ENCODE data around the gene RSPH10B2.
A peak's percentile ranks its signal among the peaks of the same experiment; 100 is the strongest.
"Not testable (repeated sequence)": the region's sequence is repeated elsewhere in the genome, so short reads cannot be mapped to it uniquely, and the experiment has no call there.

The RSPH10B2 gene

DNA sequence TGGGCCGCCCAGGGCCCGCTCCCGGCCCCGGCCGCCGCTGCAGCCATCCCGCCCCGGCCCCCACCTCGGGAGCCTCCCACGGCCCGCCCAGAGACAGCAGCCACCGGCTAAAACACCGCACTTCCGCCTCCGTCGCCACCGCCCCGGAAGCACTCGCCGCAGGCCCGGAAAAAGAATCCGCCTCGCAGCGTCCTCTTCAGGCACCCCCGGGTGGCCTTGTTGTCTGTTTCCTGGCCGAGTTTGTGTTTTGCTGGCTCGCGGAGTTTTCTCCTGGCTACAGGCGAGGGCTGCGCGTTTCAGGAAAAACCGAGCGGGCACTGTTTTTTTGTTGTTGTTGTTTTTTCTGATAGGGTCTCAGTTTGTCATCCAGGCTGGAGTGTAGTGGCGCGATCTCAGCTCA lies 72.2 kb downstream of the RSPH10B2 start, which contains the start of gene CCZ1B:
Gene CCZ1B (minus strand): TSS at position 125 of the 400 bp plus-strand sequence. CDS start 78 bp downstream, at position 47.
- peak; percentile 87 for DNase-seq (ENCODE audit: low read depth)
- H3K4me3 ChIP-seq (ENCODE audit: low read depth, low read length), result peak within 1 kb of the TSS; percentile 52
- TF ChIP-seq POLR2A (IDR thresholded peaks at IDR 0.05; ENCODE audit: extremely low read depth, insufficient read length), result peak; percentile 14
- TF ChIP-seq, protein P1, sequence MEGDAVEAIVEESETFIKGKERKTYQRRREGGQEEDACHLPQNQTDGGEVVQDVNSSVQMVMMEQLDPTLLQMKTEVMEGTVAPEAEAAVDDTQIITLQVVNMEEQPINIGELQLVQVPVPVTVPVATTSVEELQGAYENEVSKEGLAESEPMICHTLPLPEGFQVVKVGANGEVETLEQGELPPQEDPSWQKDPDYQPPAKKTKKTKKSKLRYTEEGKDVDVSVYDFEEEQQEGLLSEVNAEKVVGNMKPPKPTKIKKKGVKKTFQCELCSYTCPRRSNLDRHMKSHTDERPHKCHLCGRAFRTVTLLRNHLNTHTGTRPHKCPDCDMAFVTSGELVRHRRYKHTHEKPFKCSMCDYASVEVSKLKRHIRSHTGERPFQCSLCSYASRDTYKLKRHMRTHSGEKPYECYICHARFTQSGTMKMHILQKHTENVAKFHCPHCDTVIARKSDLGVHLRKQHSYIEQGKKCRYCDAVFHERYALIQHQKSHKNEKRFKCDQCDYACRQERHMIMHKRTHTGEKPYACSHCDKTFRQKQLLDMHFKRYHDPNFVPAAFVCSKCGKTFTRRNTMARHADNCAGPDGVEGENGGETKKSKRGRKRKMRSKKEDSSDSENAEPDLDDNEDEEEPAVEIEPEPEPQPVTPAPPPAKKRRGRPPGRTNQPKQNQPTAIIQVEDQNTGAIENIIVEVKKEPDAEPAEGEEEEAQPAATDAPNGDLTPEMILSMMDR (IDR thresholded peaks at IDR 0.05; ENCODE audit: low read depth, low read length), result peak; percentile 19

DNA sequence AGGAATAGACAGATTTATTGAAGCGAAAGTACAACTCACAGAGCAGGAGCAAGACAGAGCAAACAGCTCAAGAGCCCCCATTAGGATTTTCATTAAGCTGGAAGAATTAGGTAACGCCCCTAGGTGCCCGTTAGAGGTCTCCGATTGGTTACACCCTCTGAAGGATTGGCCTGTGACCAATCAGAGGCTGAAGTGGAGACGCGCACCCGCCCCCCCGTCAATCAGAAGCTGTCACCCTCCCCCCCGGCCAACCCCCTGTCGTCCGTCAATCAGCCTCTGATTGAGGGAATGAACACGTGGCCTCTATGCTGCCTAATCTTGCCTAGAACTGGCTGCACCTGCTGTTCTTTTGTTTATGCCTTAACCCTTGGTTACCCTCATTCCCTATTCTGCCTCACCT lies 73.3 kb downstream of the RSPH10B2 start:
- not testable (repeated sequence) for H3K4me3 ChIP-seq (ENCODE audit: low read depth, low read length); DNase-seq (ENCODE audit: low read depth)

DNA sequence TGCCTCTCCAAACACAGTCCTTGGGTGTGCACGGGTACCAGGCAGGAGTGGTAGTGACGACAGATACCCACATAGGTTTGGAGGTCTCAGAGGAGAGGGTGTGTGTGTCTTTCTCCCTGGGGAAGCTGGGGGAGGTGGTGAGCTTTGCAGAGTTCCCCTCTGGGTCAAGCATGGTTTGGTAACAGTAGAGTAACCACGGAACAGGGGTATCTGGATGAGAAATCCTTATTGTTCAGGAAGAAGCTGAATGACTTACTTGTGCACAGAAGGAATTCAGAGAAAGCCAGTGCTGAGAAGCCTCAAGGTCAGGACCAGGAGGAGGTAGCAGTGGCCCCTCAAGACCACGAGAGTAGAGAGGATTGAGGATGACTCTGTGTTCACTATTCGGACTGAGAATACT lies 75.7 kb downstream of the RSPH10B2 start:
- peak; percentile 71 for DNase-seq (ENCODE audit: low read depth)
- H3K4me3 ChIP-seq (ENCODE audit: low read depth, low read length), result not testable (repeated sequence)

DNA sequence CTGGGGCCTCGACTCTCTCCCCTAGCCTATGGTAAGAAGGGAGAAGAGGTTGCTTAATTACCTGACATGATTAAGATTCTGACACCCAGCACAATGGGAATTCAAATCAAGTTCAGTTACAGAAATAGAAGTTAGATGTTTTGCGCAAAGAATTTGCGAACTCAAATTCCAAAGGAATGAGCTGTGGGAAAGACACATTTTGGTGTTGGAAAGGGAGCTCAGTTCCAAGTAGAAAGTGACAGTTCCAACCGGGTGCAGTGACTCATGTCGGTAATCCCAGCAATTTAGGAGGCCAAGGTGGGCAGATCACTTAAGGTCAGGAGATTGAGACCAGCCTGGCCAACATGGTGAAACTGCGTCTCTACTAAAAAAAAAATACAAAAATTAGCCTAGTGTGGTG lies 76.1 kb downstream of the RSPH10B2 start:
- not testable (repeated sequence) for H3K4me3 ChIP-seq (ENCODE audit: low read depth, low read length)
- DNase-seq (ENCODE audit: low read depth), result peak; percentile 17

DNA sequence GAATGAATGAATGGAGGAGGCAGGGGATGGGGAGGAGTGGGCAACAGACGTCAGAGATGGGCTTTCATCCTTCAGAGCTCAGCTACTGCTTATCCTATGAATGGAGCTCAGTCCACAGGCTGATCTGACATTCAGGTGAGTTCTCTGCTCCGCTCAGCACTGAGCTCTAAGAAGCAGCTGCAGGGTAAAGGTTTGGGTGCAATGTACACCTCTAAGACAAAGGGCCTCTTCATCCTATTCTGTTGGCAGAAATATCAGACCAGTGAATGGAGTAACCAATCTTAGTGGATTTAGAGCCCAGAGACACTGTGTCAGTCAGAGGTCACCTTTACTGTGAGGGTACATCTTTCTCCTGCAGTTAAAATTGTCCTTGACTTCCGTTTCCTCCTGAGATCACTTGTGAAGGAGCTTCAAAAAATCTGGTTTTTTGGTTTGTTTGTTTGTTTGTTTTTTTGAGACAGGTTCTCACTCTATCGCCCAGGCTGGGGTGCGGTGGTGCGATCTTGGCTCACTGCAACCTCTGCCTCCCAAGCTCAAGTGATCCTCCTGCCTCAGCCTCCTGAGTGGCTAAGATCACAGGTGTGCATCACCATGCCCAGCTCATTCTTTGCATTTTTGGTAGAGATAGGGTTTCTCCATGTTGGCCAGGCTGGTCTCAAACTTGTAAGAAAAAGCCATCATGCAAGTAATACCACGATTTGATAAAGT lies 77.3 kb downstream of the RSPH10B2 start:
- TF ChIP-seq, protein P1 (IDR thresholded peaks at IDR 0.05; ENCODE audit: low read depth, low read length), result no peak
- H3K4me3 ChIP-seq (ENCODE audit: low read depth, low read length), result no peak overlapping the region
- no peak for DNase-seq (ENCODE audit: low read depth)

DNA sequence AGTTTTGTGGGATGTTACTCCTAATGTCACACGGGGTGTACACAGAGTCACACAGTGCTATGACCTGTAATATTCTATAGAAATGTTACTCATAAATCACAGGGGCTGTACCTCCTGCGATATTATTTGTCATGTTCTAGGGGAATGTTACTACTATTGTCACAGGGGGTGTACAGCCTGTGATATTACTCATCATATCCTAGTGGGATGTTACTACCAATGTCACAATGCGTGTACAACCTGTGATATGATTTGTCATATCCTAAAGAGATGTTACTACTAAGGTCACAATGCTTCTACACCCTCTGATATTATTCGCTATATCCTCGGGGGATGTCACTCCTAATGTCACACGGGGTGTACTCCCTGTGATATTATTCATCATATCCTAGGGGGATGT lies 79.7 kb downstream of the RSPH10B2 start:
- no peak overlapping the region for H3K4me3 ChIP-seq (ENCODE audit: low read depth, low read length)
- TF ChIP-seq, protein P2, sequence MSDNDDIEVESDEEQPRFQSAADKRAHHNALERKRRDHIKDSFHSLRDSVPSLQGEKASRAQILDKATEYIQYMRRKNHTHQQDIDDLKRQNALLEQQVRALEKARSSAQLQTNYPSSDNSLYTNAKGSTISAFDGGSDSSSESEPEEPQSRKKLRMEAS (IDR thresholded peaks at IDR 0.05; ENCODE audit: low read depth, low read length), result no peak
- TF ChIP-seq MYC (IDR thresholded peaks at IDR 0.05; ENCODE audit: low read depth, low read length) (no peak), POLR2A (IDR thresholded peaks at IDR 0.05; ENCODE audit: extremely low read depth, insufficient read length) (no peak)
- TF ChIP-seq, protein P1 (IDR thresholded peaks at IDR 0.05; ENCODE audit: low read depth, low read length), result no peak
- no peak for DNase-seq (ENCODE audit: low read depth)

DNA sequence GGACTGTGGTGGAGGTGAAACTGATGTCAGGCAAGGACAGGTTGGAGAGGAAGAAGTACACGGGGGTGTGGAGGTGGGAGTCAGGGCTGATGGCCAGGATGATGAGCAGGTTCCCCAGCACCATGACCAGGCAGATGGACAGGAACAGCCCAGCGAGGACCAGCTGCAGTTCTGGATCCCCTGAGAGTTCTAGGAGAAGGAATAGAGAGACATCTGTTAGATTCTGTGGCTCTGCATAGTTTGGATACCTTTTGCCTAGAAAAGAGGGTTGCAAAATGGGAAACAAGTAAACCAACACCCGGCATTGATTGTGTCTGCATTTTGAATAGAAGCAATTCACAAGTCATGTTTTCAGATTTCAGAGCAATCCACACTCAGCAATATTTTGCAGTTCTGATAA lies 81.6 kb downstream of the RSPH10B2 start:
- not testable (repeated sequence) for H3K4me3 ChIP-seq (ENCODE audit: low read depth, low read length); DNase-seq (ENCODE audit: low read depth)

DNA sequence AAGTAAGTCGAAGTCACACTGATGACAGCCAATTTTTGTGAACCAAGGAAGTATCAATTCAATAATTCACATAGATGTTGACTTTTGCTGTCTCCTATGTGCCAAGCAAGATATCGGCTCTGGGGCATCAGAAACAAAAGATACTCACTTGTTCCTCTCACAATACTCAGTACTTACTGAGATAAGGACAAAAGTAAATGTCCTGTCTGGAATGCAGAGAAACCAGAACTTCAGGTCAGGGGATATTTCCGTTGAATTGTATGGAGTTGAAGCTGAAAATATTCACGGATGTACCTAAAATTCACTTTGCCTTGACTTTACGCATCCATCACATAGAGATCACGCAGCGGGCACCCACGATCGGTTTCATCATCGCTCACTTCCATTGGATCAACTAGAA lies 83.2 kb downstream of the RSPH10B2 start:
- H3K4me3 ChIP-seq (ENCODE audit: low read depth, low read length); DNase-seq (ENCODE audit: low read depth): not testable (repeated sequence)

DNA sequence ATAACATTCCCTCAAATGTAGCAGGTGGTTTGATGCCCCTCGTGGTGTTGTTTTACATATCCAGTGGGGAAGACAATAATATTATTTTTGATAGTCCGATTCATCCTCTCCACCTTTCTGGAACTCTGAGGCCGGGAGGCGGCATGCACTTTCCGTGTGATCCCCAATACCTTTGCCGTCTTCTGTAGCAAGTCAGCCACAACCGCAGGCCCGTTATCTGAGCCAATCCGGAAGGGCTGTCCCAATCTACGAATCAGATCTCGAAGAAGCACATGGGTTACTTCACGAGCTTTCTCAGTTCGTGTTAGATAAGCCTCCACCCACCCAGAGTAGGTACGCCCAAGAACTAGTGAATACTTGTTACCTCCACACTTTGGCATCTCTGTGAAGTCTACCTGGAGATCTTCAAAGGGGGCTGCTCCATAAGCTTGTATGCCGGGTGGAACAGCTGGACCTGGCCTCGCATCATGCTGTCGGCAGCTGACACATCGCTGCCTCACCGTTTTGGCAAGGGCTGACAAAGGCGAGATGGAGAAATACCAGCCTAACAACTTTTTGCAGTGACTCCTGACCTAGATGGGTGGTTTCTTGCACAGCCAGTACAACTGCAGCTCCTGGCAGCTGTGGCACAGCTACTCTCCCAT lies 88.5 kb downstream of the RSPH10B2 start:
- DNase-seq (ENCODE audit: low read depth), result not testable (repeated sequence)

DNA sequence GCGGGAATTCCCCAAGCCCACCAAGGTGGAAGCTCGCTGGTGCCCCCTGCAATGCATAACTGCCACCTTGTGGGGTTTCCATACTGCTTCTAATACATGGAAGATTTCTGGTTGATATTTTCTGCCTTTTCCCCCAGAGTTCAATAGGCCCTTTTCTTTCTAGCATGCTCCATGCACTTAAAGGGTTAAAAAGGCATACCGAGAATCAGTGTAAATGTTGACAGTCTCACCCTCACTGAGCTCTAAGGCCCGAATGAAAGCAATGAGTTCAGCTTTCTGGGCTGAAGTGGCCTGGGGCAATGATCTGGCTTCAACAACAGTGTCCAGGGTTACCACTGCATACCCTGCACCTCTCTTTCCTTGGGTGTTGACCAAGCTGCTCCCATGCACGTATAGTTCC lies 89.2 kb downstream of the RSPH10B2 start:
- H3K4me3 ChIP-seq (ENCODE audit: low read depth, low read length); DNase-seq (ENCODE audit: low read depth): not testable (repeated sequence)

More for the DNA sequence above, 88.5 kb downstream of the RSPH10B2 start:
- H3K4me3 ChIP-seq (ENCODE audit: low read depth, low read length), result not testable (repeated sequence)

DNA sequence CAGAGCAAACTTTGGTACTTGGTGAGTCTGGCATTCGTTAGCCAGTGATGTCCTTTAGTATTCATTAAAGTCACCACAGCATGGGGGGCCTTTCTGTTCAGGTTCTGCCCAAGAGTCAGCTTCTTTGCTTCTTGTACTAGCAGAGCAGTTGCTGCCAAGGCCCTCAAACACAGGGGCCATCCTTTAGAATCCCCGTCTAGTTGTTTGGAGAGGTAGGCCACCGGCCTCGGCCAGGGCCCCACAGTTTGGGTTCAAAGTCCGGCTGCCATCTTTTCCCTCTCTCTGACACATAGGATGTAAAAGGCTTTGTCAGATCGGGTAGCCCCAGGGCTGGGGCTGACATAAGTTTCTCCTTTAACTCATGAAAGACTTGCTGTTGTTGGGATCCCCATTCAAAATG lies 89.8 kb downstream of the RSPH10B2 start:
- not testable (repeated sequence) for DNase-seq (ENCODE audit: low read depth); H3K4me3 ChIP-seq (ENCODE audit: low read depth, low read length)

DNA sequence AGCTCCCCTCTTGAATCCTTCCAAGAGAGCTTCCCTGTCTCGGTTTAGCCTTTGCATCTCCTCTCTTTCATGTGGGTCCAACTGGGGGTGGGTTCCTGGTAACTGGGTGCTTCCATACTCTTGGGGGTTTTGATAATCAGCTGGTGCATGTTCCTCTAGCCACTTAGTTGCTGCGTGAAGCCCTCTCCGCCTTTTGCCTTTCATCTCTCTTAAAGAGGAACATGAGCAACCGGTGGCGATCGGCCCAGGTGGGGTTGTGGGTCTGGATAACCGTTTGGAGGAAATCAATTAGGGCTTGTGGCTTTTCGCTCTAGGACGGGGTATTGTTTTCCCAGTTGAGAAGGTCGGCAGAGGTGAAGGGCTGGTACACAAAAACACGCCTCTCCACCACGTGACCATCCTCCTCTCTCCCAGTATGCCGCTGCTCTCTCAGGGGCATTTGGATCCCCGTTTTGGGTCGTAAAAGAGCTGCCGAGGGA lies 92.1 kb downstream of the RSPH10B2 start:
- not testable (repeated sequence) for H3K4me3 ChIP-seq (ENCODE audit: low read depth, low read length)
- peak; percentile 81 for DNase-seq (ENCODE audit: low read depth)

DNA sequence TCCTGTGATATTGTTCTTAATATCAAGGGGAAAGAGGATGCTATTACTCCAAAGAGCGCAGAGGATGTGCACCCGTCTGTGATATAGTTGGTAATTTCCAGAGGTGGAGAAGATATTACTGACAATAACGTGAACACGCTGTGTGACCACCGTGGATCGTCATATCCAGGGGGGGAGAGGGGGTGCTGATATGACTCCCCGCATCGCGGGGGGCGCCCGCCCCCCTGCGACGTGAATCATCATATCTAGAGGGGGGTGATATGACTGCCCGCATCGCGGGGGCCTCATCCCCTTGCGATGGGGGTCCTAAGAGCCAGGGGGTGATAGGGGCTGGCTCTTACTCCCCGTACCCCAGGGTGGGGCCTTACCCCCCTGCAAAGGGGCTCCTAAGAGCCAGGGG lies 93.8 kb downstream of the RSPH10B2 start:
- DNase-seq (ENCODE audit: low read depth); H3K4me3 ChIP-seq (ENCODE audit: low read depth, low read length): not testable (repeated sequence)
